ENCODE measurements around the gene RTN4RL1. TPM values are rescaled to one million over a fixed set of nuclear protein-coding genes. Genes with fewer than 3 reads are reported as not detected.

The RTN4RL1 gene
- total and polyA plus RNA-seq, 2 of the 4 experiments (the other 2 are of a cell fraction), result under 0.01 to 0.03 TPM

GRCh38 chr17:1948517-1948825 lies 76.7 kb downstream of the RTN4RL1 start:
- no peaks in the 10 kb centered on the region for H4K20me1 ChIP-seq (ENCODE audit: insufficient read depth, low read length)
- H2AK9ac ChIP-seq (replicated peaks; ENCODE audit: low read depth, low read length, poor library complexity), result no peak overlapping the region
- no peak overlapping the region for H2BK20ac ChIP-seq (ENCODE audit: low read depth, low read length)
- no peak overlapping the region for H3K4me3 ChIP-seq (ENCODE audit: insufficient read depth, low read depth, low read length)
- CTCF ChIA-PET, result no interaction called here
- no peak overlapping the region for H2BK15ac ChIP-seq (ENCODE audit: low read depth, low read length)
- TF ChIP-seq USF2 (IDR thresholded peaks at IDR 0.05; ENCODE audit: low read depth, low read length) (no peak), NFE2L2 (IDR thresholded peaks at IDR 0.05; ENCODE audit: low read depth, low read length) (no peak), FOS (IDR thresholded peaks at IDR 0.05; ENCODE audit: low read depth, low read length) (no peak)
- intact Hi-C loops (cut with micrococcal nuclease), result no loop called here
- no peak overlapping the region for H2AK5ac ChIP-seq (ENCODE audit: low read depth, low read length)
- no TSS peak for BruUV-seq (replicated peaks)
- POLR2A ChIA-PET (ENCODE audit: unreplicated experiment), result no interaction called here
- H3K18ac ChIP-seq (ENCODE audit: low read depth, low read length), result no peak overlapping the region
- no peak overlapping the region for H4K91ac ChIP-seq (ENCODE audit: insufficient read depth, low read depth, low read length)
- H3K56ac ChIP-seq (ENCODE audit: extremely low read depth, insufficient read depth, low read length), result no peak overlapping the region
- H3K27ac ChIP-seq (ENCODE audit: insufficient read depth, low read length), result no peak overlapping the region
- H3K4me1 ChIP-seq (ENCODE audit: control insufficient read depth, insufficient read depth, low read length), result no peaks in the 10 kb centered on the region
- DNase-seq, result no peak
- H2BK5ac ChIP-seq (ENCODE audit: low read depth, low read length, poor library complexity, severe bottlenecking), result no peak overlapping the region
- H2BK120ac ChIP-seq (ENCODE audit: low read depth, low read length), result no peak overlapping the region
- no peak overlapping the region for H3K4me2 ChIP-seq (ENCODE audit: low read depth, low read length)
- no peak for ATAC-seq (ENCODE audit: low read depth)
- peaks cover 15% of the 10 kb centered on the region for H3K27me3 ChIP-seq (ENCODE audit: control insufficient read depth, insufficient read depth, low read length)
- H3K14ac ChIP-seq (replicated peaks; ENCODE audit: low read depth, low read length), result no peak overlapping the region
- 0 out of 2 replicates have a peak, but pooled peaks cover 4% of the 10 kb centered on the region for H3K9me1 ChIP-seq (ENCODE audit: insufficient read depth, low read length)
- no peak overlapping the region for H4K8ac ChIP-seq (ENCODE audit: low read depth in 2 of 2, low read length in 2 of 2)
- whole genome bisulfite sequencing, 2 experiments (ENCODE audit: extremely low coverage in 2 of 2, insufficient read length in 1 of 2), result no CpG with 5 or more reads among the region's 14 CpGs
- no peak overlapping the region for H4K5ac ChIP-seq (ENCODE audit: low read depth, low read length)
- no peaks in the 10 kb centered on the region for H3K79me1 ChIP-seq (ENCODE audit: low read depth in 1 of 2, low read length in 2 of 2)
- no peaks in the 10 kb centered on the region for H3K36me3 ChIP-seq (ENCODE audit: control insufficient read depth, insufficient read depth, low read length)
- in situ Hi-C loops (cut with MboI; ENCODE audit: low sequenced_read_pairs), result no loop called here
- dilution Hi-C loops (cut with HindIII; ENCODE audit: low sequenced_read_pairs, unreplicated experiment), result no loop called here
- H3K23ac ChIP-seq (ENCODE audit: low read depth, low read length), result no peak overlapping the region
- no peaks in the 10 kb centered on the region for H3K9me3 ChIP-seq (ENCODE audit: control insufficient read depth, insufficient read depth, low read length)
- H2AFZ ChIP-seq (replicated peaks; ENCODE audit: low read length, poor library complexity), result no peak overlapping the region
- H3K4ac ChIP-seq (ENCODE audit: low read depth, low read length), result no peak overlapping the region
- no peak overlapping the region for H3K9ac ChIP-seq (ENCODE audit: low read depth, low read length)
